Measurements from ENCODE around the gene LMLN.
"Not testable (repeated sequence)": the region's sequence is repeated elsewhere in the genome, so short reads cannot be mapped to it uniquely, and the experiment has no call there.

LMLN gene

DNA sequence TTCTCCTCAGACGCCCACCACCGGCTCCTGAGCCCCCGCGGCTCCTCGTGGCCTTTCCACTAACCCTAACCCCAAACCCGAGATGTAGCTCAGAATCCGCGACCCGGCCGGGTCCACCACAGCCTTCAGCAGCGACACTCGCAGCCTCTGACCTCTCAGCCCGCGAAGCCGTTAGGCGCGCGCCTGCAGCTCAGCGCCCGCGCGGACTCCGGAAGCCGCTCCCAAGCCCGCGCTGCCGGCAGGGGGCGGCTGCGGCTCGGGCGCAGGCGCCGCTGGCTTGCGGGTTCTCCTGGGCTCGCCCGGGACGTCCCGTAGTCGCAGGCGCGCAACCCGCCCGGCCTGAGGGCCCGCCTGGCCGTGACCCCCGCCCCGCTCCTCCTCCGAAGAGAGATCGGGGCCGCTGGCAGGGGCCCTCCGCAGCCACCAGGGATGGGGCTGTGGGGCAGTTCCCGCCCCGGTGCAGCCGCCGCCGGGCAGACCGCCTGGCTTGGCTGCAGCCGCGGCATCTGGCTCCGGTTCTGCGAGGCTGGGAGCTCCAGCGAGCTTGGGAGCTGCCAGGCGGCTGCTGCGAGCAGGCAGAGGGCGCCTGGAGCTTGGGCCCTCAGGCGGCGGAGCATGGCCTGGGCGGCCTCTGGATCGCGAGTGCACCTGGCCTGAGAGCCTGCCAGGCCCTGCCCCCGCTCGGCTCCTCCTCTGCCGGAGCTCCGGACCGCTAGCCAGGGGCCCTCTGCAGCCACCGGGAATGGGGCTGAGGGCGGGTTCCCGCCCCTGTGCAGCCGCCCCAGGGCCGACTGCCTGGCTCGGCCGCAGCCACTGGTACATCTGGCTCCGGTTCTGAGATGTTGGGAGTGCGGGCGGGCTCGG, 120.7 kb downstream of the LMLN start:
- peak; percentile 74 for DNase-seq

DNA sequence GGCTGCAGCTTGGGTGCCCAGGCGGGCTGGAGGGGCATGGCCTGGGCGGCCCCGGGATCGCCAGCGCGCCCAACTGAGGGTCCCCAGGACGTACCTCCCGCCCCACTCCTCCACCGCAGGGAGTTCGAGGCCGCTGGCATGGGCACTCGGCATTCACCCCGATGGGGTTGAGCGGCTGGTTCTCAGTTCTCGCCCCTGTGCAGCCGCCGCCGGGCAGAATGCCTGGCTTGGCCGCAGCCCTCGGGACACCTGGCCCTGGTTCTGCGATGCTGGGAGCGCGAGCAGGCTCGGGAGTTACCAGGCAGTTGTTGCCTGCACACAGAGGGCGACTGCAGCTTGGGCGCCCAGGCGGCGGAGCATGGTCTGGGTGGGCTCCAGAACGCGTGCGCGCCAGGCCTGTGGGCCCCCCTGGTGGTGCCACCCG, 121.4 kb downstream of the LMLN start:
- no peak for DNase-seq

DNA sequence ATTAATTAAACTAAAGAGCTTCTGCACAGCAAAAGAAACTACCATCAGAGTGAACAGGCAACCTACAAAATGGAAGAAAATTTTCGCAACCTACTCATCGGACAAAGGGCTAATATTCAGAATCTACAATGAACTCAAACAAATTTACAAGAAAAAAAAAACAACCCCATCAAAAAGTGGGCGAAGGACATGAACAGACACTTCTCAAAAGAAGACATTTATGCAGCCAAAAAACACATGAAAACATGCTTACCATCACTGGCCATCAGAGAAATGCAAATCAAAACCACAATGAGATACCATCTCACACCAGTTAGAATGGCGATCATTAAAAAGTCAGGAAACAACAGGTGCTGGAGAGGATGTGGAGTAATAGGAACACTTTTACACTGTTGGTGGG, 122.2 kb downstream of the LMLN start:
- not testable (repeated sequence) for DNase-seq

DNA sequence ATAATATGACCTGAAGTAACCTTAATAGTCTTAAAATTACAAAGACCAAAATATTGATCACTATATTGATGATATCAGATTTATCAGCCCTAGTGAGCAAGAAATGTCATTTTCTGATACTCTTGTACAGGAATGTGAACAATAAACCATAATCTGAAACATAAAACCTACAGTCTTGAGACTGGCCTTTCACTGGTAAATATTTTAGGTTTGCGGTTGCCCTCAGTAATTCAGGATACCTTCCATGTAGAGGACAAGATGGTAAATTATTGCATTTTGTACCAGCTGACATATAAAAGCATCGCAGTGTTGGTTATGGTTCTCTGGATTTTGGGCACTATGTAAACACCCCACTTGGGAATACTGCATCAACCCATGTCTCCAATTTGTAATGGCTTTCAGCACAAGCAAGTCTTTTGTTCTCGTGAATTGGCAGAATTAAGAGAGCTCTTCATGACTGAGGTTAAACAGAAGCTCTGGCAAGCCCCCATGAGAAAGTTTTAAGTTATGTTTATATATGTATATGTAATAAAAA, 128.5 kb downstream of the LMLN start:
- no peak for DNase-seq

DNA sequence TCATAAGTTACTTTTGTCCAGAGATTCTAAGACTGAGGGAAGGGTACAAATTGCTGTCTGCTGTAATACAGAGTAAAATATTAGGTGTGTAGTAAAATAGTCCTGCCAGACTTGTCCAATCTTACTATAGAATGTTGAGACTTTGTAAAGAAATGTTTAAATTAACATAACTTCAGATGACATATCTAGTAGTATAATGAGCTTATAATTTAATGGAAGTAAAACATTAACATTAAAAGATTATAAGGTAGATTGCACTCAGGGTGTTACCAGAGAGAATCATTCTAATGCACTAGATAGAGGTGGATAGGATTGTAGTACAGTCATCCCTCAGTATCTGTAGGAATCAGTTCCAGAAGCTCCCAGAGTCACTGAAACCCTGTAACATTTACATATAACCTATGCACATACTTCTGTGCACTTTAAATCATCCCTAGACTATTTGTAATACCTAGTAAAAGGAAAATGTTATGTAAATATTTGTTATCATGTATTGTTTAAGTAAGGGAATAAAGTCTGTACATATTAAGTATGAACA, 130.8 kb downstream of the LMLN start:
- no peak for DNase-seq

DNA sequence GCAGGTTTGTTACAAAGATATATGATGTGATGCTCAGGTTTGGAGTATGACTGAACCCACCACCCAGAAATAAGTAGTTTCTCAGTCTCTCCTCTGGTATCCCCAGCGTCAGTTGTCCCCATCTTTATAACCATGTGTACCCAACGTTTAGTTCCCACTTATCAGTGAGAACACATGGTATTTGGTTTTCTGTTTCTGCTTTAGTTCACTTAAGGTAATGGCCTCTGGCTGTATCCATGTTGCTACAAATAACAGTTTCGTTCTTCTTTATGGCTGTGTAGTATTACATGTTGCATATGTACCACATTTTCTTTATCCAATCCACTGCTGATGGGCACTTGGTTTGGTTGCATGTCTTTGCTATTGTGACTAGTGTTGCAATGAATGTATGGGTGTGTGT, 132.3 kb downstream of the LMLN start:
- no peak for DNase-seq

DNA sequence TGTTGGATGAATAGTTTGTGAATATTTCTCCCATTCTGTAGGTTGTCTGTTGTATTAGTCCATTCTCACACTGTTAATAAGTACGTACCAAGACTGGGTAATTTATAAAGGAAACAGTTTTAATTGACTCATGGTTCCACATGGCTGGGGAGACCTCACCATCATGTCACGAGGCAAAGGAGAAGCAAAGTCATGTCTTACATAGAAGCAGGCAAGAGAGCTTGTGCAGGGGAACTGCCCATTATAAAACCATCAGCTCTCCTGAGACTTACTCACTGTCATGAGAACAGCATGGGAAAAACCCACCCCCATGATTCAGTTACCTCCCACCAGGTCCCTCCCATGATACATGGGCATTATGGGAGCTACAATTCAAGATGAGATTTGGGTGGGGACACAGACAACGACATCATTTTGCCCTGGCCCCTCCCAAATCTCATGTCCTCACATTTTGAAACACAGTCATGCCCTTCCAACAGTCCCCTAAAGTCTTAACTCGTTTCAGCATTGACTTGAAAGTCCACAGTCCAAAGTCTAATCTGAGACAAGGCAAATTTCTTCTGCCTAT, 133.2 kb downstream of the LMLN start:
- DNase-seq: no peak

Measured in CD4-positive, alpha-beta T cell treated with Interleukin-21 for 1 hour (primary cell).